Neuronal stem cell (in vitro differentiated cells): ENCODE data around the gene CX3CL1.

ENCODE experiments used
- DNase-seq: peaks from one replicate; pipeline ENCODE4 v3.0.0-alpha.2; 2013; ENCODE audit warnings: low spot score
- H2AFZ ChIP-seq: one replicate; pipeline ENCODE4 v1.6.1; 2013; ENCODE audit warnings: mild to moderate bottlenecking, low read length, inconsistent platforms
- H2AK5ac ChIP-seq: 2 replicates; pipeline ENCODE4 v1.6.1; 2013; ENCODE audit warnings: low read depth, mild to moderate bottlenecking, inconsistent platforms, low read length, moderate library complexity, mixed read lengths
- H2BK120ac ChIP-seq: 2 replicates; pipeline ENCODE4 v1.6.1; 2013; ENCODE audit warnings: low read depth, mild to moderate bottlenecking, inconsistent platforms, low read length, moderate library complexity, mixed read lengths
- H2BK12ac ChIP-seq: one replicate; pipeline ENCODE4 v1.6.1; 2013; ENCODE audit warnings: low read length, inconsistent platforms
- H2BK15ac ChIP-seq: 2 replicates; pipeline ENCODE4 v1.6.1; 2013; ENCODE audit warnings: mild to moderate bottlenecking, low read length, inconsistent platforms, mixed read lengths
- H2BK5ac ChIP-seq: one replicate; pipeline ENCODE4 v1.6.1; 2013; ENCODE audit warnings: inconsistent platforms, mild to moderate bottlenecking, low read length, moderate library complexity
- H3K14ac ChIP-seq: one replicate; pipeline ENCODE4 v1.6.1; 2013; ENCODE audit warnings: low read length, inconsistent platforms
- H3K18ac ChIP-seq: 2 replicates; pipeline ENCODE4 v1.6.1; 2013; ENCODE audit warnings: low read length, inconsistent platforms
- H3K23ac ChIP-seq: 2 replicates; pipeline ENCODE4 v1.6.1; 2013; ENCODE audit warnings: low read depth, mild to moderate bottlenecking, mixed read lengths, low read length, inconsistent platforms; ENCODE audit not compliant: poor library complexity
- H3K27ac ChIP-seq: replicated peaks from 3 replicates; pipeline ENCODE4 v1.5.1; 2013; ENCODE audit warnings: low read length, inconsistent platforms
- H3K27me3 ChIP-seq, 3 experiments: 2 replicates each; pipeline ENCODE4 v1.6.1; 2013; ENCODE audit warnings: low read length in 3 of 3, mild to moderate bottlenecking in 2 of 3, inconsistent platforms in 1 of 3, low read depth in 1 of 3, mixed read lengths in 1 of 3, moderate library complexity in 1 of 3; ENCODE audit not compliant: control insufficient read depth in 3 of 3, insufficient read depth in 3 of 3
- H3K36me3 ChIP-seq, 2 donors: replicated peaks in 1 of 2; 2 replicates each; pipeline ENCODE4 v1.6.1; 2013; ENCODE audit warnings: low read length in 2 of 2; ENCODE audit not compliant: control insufficient read depth in 2 of 2, insufficient read depth in 2 of 2
- H3K4ac ChIP-seq: 2 replicates; pipeline ENCODE4 v1.6.1; 2013; ENCODE audit warnings: inconsistent platforms, mild to moderate bottlenecking, low read length, moderate library complexity
- H3K4me1 ChIP-seq, 2 donors: 1 replicate in 1 of 2; 2 replicates in 1 of 2; pipeline ENCODE4 v1.6.1; 2013; ENCODE audit warnings: low read length in 2 of 2, low read depth in 1 of 2; ENCODE audit not compliant: control insufficient read depth in 2 of 2, insufficient read depth in 1 of 2
- H3K4me2 ChIP-seq: one replicate; pipeline ENCODE4 v1.6.1; 2013; ENCODE audit warnings: mild to moderate bottlenecking, low read length, inconsistent platforms; ENCODE audit not compliant: insufficient read depth, poor library complexity, severe bottlenecking
- H3K4me3 ChIP-seq, 2 donors: 2 replicates each; pipeline ENCODE4 v1.5.1; 2013; ENCODE audit warnings: low read length in 2 of 2, mild to moderate bottlenecking in 2 of 2, inconsistent platforms in 1 of 2, moderate library complexity in 1 of 2
- H3K79me1 ChIP-seq: one replicate; pipeline ENCODE4 v1.6.1; 2013; ENCODE audit warnings: low read depth, mild to moderate bottlenecking, inconsistent platforms, low read length, moderate library complexity
- H3K9ac ChIP-seq: one replicate; pipeline ENCODE4 v1.6.1; 2013; ENCODE audit warnings: mild to moderate bottlenecking, low read depth, low read length, inconsistent platforms; ENCODE audit not compliant: poor library complexity
- H3K9me3 ChIP-seq, 2 donors: replicated peaks in 1 of 2; 2 replicates each; pipeline versions ENCODE3 to v1.6.1; 2013; ENCODE audit warnings: low read length in 2 of 2, mild to moderate bottlenecking in 2 of 2, inconsistent platforms in 1 of 2, low read depth in 1 of 2, mixed read lengths in 1 of 2, moderate library complexity in 1 of 2; ENCODE audit not compliant: control insufficient read depth in 2 of 2, insufficient read depth in 1 of 2
- H4K8ac ChIP-seq: one replicate; pipeline ENCODE4 v1.6.1; 2013; ENCODE audit warnings: low read depth, mild to moderate bottlenecking, inconsistent platforms, low read length, moderate library complexity
- H4K91ac ChIP-seq: one replicate; pipeline ENCODE4 v1.6.1; 2013; ENCODE audit warnings: low read length, low read depth, mild to moderate bottlenecking, inconsistent platforms; ENCODE audit not compliant: poor library complexity
- WGBS, 2 donors: extraction: QIAGEN DNeasy Blood & Tissue Kit; methylation state at CpG; one replicate each; pipeline ENCODE4 v1.1.7; 2013; ENCODE audit warnings: missing lambda C conversion rate in 2 of 2, mixed read lengths in 1 of 2; ENCODE audit not compliant: insufficient read length in 2 of 2, insufficient replicate concordance in 1 of 2; ENCODE audit errors: extremely low coverage in 2 of 2; 5-methylcytosine and 5-hydroxymethylcytosine counted together

The CX3CL1 gene

DNA sequence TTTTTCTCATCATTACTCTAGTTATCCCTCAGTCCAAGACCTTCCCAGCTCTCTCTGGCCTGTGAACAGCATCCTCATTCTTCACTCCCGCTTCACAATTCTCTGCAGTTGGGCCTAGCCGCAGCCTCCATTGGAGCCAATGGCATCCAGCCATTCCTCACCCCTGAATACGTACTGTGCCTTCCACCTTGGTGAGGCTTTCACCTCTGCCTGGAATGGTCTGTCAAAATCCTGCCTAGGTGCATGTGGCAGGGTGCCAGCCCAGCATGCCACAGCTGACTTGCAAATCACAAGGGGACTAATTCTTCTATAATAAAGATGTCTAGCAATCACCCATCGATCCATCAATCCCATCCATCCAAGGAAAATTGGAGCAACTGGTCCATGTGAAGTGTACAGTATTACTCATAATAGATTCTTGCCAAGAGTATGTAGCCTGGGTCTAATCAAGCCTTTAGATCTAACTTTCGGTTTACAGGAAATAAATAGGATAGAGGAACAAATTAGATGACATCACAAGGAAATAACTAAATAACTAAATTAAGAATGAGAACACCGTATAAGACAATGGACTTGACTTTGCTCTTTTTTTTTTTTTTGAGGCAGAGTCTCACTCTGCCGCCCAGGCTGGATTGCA, 5.1 kb upstream of the CX3CL1 start:
- H3K18ac ChIP-seq = no peak overlapping the region
- no peaks in the 10 kb centered on the region for H3K79me1 ChIP-seq
- H3K4ac ChIP-seq = no peak overlapping the region
- no peak overlapping the region for H3K14ac ChIP-seq
- H3K4me1 ChIP-seq = peaks cover 7% of the 10 kb centered on the region in 2 donors
- peaks cover 0 to 25% (median 0%) of the 10 kb centered on the region in 3 experiments for H3K27me3 ChIP-seq
- no peak overlapping the region for H2BK120ac ChIP-seq
- H2AFZ ChIP-seq = no peak overlapping the region
- no peaks in the 10 kb centered on the region for H3K36me3 ChIP-seq
- H2AK5ac ChIP-seq = no peak overlapping the region
- H3K23ac ChIP-seq = no peak overlapping the region
- no peak for DNase-seq
- H3K9ac ChIP-seq = no peak overlapping the region
- no peak overlapping the region for H3K4me3 ChIP-seq
- no CpG with 5 or more reads among the region's 7 CpGs for WGBS, 2 donors
- H2BK12ac ChIP-seq = no peak overlapping the region
- H4K8ac ChIP-seq = no peak overlapping the region
- H2BK15ac ChIP-seq = no peak overlapping the region
- H4K91ac ChIP-seq = no peak overlapping the region
- no peak overlapping the region for H3K4me2 ChIP-seq
- no peaks in the 10 kb centered on the region for H3K9me3 ChIP-seq
- H2BK5ac ChIP-seq = no peak overlapping the region
- no peak overlapping the region for H3K27ac ChIP-seq

DNA sequence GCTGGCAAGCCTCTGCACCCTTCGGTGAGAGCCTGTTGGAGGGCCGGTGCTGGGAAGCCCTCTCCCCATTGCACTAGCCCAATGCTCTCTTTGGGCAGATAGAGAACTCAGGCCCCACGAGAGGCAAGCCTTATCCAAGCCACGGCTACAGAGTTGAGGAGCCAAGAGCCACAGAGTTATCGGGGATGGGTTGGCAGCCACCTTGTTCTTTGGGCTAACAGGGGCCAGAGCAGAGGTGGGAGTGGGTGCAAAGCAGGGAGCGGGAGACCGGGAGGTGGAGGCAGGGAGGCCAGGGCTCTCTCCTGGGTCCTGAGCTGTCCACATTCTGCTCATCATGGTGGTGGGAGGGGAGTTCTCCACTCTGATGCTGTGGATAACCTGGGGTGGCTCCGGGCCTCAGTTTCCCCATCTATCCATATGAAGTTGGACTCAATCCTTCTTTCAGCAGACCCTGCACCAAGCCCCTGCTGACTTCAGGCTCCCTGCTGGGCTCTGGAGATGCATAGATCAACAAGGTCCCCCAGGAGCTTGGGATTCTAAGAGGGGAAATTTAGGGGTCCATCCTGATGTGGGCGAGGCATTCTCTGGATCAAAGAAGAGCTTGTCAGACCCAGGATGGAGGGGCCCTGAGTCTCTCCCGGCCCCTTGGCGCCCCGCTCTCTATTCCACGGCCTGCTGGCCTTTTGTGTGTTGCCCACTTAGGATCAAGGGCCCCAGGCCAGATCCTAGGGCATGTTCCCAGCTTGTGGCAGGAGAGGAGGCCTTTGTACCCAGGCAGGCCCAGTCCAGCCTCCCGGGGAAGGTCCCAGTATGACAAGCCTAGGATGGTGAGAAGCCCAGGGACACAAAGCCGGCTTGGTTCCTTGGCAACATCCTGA, 557 bp upstream of the CX3CL1 start:
- Histone ChIP-seq H3K27me3 (peaks cover 0 to 5% (median 0%) of the 10 kb centered on the region in 3 experiments), H2AFZ (peak overlapping the region; percentile 97), H4K8ac (no peak overlapping the region), H3K4me3 (peak overlapping the region in 1 of 2 donors; percentile 71), H3K4me2 (peak overlapping the region; percentile 71), H3K14ac (no peak overlapping the region), H3K4me1 (peaks cover 27 to 28% of the 10 kb centered on the region in 2 donors), H3K18ac (peak overlapping the region; percentile 62), H3K23ac (no peak overlapping the region), H2BK12ac (peak overlapping the region; percentile 31), H3K36me3 (no peaks in the 10 kb centered on the region), H3K9me3 (no peaks in the 10 kb centered on the region), H3K79me1 (no peaks in the 10 kb centered on the region), H2AK5ac (peak overlapping the region; percentile 30), H3K9ac (no peak overlapping the region), H3K4ac (no peak overlapping the region), H2BK120ac (peak overlapping the region; percentile 39), H2BK5ac (no peak overlapping the region), H2BK15ac (peak overlapping the region; percentile 61), H4K91ac (no peak overlapping the region), H3K27ac (peak overlapping the region; percentile 37)
- WGBS, 2 donors = no CpG with 5 or more reads among the region's 15 CpGs
- peak; percentile 76 for DNase-seq

DNA sequence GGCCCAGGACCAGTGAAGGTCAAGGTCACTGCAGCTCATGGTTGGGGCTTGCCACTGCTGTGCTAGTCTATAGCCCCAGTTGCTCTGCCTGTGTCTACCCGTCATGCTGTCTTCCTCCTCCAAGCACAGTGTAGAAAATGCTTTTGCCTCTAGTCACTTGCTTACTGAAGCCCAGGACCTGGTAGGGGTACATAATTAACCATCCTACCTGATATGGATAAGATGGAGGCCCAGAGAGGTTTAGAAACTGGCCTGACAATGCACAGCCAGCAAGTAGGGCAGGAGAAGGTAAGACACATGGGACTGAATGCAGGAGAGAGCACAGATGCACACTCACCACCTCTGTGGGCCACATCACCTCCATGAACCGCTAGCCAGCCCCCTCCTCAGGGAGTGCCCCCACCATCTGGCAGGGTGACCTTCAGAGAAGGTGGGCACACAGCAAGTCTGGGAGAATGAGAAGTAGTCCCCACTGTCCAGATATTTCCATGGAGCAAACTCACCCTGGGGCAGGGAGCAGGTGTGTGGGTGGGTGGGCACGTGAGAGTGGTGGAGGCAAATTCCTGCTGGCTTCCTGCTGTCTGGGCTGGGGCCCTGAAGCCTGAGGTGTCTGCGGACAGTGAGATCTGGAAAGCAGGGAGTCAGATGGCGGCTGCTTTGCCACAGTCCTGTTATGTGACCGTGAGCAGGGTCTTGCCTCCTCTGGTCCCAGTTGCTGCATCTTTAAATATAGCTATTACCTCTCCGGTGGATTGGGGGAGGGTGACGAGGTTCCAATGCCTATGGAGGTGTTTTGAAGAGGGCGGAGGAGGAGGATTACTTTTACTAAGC, 1.0 kb downstream of the CX3CL1 start:
- no peak overlapping the region for H3K4ac ChIP-seq
- WGBS, 2 donors = no CpG with 5 or more reads among the region's 9 CpGs
- H3K4me3 ChIP-seq = peak overlapping the region; percentile 52 to 71

More for the DNA sequence above, 1.0 kb downstream of the CX3CL1 start:
- Histone ChIP-seq H3K4me2 (no peak overlapping the region), H3K18ac (peak overlapping the region; percentile 95), H2AFZ (peak overlapping the region; percentile 97), H3K9me3 (no peaks in the 10 kb centered on the region), H3K36me3 (no peaks in the 10 kb centered on the region), H3K9ac (peak overlapping the region; percentile 51), H2BK5ac (peak overlapping the region; percentile 84), H2BK120ac (no peak overlapping the region), H4K91ac (no peak overlapping the region), H3K14ac (no peak overlapping the region), H3K79me1 (no peaks in the 10 kb centered on the region), H2AK5ac (peak overlapping the region; percentile 98), H3K27me3 (no peaks in the 10 kb centered on the region), H3K23ac (no peak overlapping the region), H2BK12ac (peak overlapping the region; percentile 47), H3K4me1 (peaks cover 31 to 33% of the 10 kb centered on the region in 2 donors), H2BK15ac (peak overlapping the region; percentile 76), H3K27ac (no peak overlapping the region), H4K8ac (no peak overlapping the region)
- no peak for DNase-seq
